KG1 (cell line): ENCODE measurements around the gene HSPB3.
"Not testable (repeated sequence)": the region's sequence is repeated elsewhere in the genome, so short reads cannot be mapped to it uniquely, and the experiment has no call there.

Experiments
- DNase-seq: peaks from one replicate; lab custom pipeline; 2025; lab: John Stamatoyannopoulos, UW

Gene HSPB3

DNA sequence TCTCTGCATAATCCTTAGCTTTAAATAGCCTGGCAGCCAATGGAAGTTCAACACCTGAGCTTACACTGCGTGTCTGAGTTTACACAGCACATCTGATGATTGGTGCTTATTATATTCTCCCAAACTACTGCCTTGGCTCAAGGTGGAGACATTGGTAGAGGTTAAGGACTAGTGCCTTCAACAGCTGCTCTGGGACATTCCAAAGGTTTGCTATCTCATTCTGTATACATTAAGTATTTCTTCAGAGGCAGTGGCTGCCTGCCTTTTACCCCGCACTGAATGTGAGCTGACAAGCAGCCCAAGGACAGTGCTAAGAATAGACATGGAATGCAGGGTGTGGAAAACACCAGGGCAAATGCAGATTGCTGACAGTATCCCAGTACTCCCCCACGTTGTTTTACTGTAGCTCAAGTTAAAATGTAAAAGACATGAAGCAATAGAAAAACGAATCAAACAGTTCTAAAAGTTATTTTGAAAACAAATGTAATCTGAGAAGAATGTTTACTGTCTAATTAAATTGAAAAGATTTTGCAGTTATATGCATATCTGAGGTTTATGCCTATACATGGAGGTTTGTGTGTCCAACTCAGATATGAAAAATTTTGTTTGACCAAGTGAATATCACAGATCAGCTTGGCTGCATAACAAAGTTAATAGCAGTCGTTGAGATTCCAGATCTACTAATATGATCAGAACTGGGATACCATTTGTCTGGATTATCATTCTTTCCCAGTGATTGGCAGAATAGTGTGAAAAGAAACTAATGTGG is 1.8 kb downstream of the HSPB3 start:
- DNase-seq, result no peak

DNA sequence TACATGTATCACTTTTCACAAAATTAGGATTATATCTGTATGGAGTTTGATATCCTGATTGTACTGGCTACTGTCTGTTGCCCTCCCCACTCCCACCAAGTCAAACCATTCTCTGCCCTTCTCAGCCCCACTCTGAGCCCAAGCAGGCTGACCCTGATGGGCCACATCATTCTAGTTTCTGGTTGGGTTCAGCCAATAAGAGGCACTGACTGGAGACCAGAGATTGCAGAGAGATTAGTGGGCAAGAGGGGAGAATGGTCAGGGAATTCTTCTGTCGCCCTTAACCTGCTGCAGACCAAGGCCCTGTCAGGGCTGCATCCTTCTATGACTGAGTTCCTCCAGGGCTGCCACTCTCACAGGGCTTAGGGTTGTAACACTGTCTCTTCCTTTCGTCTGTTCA is 2.7 kb downstream of the HSPB3 start:
- no peak for DNase-seq

DNA sequence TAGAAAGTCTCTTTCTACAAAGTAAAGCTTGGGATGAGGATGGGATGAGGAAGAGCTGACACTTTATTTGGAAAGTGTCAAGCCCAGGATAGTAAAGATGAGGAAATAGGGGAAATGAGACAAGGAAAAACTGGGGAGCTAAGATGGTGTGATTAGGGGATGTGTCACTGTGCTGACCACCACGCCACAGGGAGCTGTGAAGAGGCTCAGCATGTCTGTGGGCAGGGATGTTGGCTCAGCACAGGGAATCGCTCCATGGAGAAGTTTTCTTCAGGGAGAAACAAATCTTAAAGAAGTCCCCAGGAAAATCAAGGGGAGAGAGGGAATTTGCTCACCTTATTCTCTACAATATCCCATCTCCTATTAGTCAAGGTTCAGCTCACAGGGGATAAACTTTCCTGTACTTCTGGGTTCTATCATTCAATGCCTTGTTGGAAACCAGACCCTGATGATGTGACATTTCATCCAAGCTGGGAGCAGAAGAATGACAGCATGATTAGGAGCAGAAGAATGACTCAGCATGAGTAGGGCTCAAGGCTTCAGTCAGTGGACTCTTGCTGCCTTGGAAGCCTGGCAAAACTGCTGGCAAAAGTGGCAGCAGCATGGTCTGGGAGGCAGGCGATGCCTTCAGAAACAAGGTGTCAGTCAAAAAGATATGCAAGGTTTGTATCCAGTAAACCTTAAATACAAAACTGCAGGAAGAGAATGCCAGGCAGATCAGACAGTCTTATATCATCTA is 4.9 kb downstream of the HSPB3 start:
- no peak for DNase-seq

DNA sequence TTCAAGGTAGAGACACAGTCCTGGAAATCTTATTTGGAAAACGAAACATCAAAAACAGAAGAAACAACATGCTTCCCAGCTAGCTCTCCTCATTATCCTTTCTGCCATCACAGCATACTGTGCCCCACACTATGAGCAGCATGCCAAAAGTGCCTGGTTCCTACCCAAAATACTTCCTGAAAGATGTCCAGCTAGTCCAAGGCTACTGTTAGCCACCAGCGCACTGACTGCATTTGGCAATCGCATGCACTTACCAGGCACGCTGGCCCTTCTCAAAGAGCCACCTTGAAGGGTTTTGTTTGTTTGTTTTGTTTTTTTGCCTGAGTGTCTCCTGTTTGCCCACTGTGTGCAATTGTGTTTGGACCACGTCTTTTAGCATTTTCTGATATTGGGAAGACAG is 6.8 kb downstream of the HSPB3 start:
- DNase-seq, result no peak

DNA sequence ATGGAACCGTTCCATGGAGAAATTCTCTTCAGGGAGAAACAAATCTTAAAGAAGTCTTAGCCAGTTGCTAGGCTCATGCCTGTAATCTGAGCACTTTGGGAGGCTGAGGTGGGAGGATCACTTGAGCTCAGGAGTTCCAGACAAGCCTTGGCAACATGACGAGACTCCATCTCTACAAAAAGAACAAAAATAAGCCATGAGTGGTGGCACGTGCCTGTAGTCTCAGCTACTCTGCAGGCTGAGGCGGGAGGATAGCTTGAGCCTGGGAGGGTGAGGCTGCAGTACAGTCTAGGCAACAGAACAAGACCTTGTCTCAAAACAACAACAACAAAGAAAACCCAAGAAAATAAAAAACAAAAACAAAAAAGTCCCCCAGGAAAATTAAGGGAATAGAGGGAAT is 8.2 kb downstream of the HSPB3 start:
- DNase-seq, result no peak

DNA sequence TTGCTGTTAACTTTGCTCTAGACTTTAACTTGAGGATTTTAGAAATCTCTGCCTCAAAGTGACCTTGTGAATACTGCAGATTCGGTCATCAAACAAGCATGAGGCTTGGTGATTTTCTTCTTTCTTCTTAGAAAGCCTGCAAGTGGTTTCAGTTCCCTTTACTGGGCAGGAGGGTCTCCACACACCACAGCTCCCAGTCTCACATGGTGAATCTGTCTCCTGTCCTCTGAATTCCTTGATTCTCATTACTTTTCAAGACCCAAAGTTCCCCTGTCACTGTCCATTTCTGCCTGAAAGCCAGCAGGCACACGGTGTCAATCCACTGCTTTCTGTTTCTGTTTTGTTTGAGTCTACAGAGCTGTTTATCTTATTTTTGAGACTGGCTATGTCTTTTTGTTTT is 14.1 kb downstream of the HSPB3 start:
- DNase-seq, result no peak

DNA sequence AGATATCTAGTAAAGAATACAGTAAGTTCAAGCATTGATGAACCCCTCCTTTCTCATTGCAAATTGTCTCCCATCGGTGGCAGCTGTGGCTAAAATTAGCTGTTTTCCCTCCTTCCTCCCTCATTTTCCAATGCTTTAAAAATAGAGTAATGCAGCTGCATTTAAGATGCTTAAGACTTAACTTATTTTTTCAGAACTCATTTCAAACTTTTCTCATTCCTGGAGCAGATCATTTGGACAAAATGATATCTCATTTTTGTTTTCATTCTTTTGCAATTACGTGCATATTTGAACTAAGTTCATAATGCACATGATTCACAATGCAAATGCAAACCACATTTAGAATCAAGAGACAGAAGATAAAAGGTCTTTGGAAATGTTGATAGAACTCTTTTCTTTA is 14.6 kb downstream of the HSPB3 start:
- no peak for DNase-seq

DNA sequence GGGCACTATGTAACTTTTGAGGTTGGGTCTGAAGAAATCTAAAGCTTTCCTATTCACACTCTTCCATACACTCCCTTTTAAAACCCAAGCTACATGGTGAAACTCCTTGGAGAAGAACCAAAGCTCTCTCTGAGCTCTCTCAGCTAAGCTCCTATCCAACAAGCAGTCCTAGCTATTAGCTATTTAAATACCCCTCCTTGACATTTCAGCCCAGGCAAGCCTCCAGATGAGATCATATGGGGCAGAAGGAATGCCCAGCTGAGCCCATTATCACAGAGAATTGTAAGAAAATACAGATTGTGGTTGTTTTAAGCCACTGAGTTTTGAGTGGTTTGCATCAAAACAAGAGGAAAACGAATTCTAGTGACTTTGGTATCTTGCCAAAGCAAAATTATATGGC is 15.2 kb downstream of the HSPB3 start:
- DNase-seq, result no peak

DNA sequence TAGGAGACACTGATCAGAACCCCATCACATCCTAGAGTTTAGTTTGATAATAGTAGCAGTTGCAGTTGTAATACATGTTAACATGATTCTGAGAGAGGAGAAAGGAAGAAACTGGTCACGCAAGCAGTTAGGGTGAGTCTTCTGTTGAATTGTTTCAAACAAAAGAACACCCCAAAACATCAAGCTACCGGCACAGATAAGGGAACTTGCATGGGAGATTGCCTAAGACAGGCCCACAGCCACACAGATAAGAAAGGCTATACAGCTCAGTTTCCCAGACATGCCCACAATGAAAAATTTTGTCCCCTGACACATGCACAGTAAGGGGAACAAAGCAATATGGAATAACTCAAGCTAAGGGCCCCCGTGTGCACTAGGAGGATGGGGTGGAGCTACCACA is 15.9 kb downstream of the HSPB3 start:
- no peak for DNase-seq

DNA sequence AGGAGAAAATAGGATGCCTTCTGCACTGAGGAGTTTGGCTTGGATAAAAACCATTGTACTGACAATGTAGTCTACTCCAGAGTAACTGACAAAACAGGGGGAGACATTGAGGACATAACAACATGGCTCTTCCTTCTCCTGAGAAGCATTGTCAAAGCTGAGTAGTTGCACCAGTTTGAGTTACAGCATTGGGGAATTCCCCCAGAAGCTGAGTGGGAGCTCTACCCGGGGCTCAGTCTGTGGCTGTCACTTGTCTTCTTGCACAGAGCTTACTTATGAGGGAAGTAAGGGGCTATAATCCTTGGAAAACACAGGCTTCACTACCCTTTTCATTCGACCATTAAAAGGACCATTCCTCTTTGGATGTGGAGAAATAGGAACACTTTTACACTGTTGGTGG is 21.2 kb downstream of the HSPB3 start:
- DNase-seq, result no peak

DNA sequence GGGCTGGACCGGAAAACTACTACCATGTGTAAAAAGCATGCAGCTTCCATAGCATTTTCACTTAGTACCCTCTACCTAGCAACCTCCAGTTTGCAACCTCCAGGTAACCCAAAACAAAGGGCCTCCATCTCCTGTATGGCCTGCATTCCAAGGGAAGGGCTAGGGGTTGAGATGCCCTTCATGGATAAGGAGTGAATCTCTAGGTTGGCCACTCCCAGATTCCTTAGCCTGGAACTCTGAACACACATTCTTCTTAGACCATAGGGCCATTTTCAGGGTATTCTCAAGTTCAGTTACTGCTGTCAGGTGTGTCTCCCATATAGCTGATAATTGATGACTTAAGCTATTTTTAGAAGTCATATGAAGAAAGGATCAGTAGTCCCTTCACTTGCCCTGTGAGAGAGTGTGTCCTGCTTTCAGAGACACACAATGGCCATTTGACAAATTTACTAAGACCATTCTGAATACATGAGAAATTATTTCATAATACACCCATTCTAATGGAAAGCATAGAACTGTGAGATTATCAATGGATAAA is 22.5 kb downstream of the HSPB3 start:
- DNase-seq, result no peak

DNA sequence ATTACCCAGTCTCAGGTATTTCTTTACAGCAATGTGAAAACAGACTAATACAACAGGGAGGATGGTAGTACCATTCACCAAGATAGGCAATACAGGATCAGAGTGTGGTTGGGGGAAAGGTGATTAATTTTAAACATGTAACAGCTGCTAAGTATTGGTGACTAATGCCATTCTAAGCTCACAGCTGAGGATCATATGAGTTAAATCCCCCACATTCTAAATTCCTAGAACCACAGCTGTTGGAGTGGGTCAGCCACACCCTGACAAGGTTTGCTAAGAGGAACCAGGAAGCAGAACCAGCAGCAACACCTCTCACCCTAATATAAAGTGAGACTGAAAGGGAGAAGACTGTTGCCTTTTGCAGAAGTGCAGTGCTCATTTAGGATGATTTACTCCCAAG is 24.8 kb downstream of the HSPB3 start:
- DNase-seq, result no peak

DNA sequence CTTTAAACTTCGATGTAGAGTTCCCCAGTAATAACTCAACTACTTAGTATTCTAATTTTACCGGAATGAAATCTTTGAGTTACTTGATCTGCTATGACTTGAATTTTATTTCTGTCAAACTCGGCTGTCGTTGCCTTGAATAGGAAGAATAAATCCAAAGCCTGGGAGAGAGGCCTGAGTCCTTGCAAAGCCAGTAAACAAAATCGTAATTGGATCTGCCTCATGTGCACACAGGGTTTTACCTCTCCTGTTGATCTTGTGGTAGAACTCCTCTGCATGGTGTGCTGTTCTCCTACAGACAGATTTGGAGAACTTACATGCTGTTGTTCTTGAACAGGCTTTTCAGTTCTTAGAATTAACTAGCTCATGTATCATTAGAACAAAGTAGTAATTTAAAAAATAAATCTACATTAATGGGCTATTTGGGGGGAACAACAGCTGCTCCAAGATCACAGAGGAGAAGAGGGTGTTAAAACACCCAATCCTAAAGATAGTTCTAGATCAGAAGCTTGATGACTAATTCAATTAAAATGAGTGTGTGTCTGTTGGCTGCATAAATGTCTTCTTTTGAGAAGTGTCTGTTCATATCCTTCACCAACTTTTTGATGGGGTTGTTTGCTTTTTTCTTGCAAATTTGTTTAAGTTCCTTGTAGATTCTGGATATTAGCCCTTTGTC is 28.9 kb downstream of the HSPB3 start:
- no peak for DNase-seq

DNA sequence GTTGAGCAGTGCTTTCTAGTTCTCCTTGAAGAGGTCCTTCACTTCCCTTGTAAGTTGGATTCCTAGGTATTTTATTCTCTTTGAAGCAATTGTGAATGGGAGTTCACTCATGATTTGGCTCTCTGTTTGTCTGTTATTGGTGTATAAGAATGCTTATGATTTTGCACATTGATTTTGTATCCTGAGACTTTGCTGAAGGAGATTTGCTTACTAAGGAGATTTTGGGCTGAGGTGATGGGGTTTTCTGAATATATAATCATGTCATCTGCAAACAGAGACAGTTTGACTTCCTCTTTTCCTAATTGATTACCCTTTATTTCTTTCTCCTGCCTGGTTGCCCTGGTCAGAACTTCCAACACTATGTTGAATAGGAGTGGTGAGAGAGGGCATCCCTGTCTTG is 30.2 kb downstream of the HSPB3 start:
- DNase-seq, result not testable (repeated sequence)

DNA sequence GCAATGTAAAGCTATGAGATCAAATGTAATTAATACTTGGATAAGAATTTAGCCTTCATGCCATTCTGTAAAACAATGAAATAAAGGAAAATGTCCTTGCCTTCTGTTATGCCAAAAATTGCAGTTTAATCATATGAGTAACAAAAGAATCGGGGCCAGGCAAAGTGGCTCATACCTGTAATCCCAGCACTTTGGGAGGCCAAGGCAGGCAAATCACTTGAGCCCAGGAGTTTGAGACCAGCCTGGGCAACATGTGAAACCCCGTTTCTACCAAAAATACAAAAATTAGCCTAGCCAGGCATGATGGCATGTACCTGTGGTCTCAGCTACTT is 34.1 kb downstream of the HSPB3 start:
- not testable (repeated sequence) for DNase-seq

DNA sequence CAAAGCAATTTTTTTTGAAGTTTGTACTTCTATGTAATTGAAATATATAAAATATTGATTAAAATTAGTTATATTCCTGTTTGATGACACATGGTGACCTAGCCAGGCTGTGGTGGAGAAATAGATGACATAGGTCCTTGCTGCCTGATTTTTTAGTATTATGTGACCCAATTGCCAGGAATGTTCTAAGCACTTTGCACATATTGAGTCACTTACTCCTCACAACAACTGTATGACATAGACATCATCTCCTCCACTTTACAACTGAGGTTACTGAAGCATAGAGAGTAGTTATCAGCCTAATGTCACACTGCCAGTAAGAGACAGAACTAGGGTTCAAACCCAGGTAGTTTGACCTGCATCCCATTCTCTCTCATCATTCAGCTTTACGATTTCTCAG is 35.8 kb downstream of the HSPB3 start:
- no peak for DNase-seq

DNA sequence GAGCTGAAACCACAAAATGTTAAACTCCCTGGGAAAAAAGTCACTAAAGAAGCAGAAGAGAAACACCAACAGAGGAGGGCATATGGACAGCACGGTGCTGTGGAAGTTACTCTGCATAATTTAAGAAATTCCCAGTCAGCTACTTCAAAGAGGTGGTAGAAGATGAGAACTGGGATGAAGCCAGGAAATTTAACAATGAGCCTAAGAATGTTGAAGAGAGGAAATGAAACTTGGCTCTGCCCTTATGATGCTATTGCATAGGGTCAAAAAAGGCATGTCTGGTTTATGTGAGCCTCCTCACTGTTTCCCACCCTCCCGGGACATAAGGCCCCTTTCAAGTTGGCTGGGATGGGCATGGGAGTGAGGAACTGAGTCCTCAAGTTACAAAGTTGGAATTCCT is 36.7 kb downstream of the HSPB3 start:
- DNase-seq, result no peak

DNA sequence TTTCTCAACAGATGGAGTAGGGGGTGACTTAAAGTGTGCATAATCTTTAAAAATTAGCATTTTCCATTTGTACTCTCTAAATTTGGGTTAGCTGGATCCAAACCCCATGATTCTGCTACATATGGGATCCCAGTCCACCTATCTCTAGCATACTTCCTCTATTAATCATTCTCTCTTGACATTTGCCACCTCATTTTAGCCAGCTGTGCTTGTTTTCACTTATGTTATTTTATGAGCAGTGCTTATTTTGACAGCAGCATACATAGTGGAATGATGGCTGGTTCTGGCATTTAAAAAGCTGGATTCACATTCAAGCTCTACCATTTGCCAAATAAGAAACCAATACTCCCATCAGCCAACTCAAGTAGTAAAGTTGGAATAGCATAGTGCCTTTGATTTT is 39.5 kb downstream of the HSPB3 start:
- no peak for DNase-seq
